Lower leg skin (tissue), 3 donors: Measurements from ENCODE around the gene APOB.

Experiments
- POLR2A ChIP-seq, 2 donors: fragments of 450-650 bp; IDR thresholded peaks; one replicate each; pipeline ENCODE4 v1.6.1; 2016 to 2017; ENCODE audit warnings: antibody characterized with exemption in 2 of 2, mild to moderate bottlenecking in 1 of 2, moderate library complexity in 1 of 2
- TF ChIP-seq, protein P1 (sequence below), 3 donors: fragments of 450-650 bp; IDR thresholded peaks; one replicate each; pipeline ENCODE4 v1.5.1; 2016; ENCODE audit warnings: antibody characterized with exemption in 3 of 3, mild to moderate bottlenecking in 3 of 3, moderate library complexity in 2 of 3

DNA sequence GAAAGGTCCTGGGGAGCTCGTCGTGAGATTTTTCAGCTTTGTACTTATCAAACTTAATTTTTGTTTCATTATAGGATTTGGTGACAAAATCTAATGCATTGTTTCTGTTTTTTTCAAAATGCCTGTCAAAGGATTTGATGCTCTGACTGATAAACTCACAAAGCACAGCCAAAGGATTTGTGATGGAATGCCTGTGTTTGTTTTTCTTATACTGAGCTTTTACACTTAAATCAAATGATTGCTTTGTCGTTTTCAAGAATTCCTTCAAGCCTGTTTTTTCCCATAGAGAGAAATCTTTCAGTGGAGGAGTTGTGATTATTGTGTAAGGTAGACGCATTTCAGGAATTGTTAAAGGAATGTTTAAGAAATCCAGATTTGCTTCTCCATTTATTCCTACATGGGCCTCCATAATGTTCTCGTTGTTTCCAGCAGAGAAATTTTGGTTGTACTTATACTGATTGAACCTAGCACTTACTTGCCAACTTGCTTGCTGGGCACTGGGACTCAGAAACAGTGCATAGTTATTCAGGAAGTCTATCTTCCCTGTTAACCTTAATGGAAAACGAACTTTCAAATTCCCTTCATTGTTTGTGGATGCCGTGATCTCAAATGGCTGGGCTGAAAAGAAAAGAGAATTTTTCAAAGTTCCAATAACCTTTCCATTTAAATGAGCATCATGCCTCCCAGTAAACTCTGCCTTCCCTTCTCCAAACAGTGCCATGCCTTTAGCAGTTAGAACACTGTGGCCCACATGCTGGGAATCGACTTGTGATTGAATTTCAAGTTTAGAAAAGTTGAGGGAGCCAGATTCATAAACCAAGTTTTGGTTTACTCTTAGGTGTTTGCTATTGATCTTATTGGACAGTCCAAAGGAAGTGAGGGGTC, 36.5 kb downstream of the APOB start:
- TF ChIP-seq, protein P1, sequence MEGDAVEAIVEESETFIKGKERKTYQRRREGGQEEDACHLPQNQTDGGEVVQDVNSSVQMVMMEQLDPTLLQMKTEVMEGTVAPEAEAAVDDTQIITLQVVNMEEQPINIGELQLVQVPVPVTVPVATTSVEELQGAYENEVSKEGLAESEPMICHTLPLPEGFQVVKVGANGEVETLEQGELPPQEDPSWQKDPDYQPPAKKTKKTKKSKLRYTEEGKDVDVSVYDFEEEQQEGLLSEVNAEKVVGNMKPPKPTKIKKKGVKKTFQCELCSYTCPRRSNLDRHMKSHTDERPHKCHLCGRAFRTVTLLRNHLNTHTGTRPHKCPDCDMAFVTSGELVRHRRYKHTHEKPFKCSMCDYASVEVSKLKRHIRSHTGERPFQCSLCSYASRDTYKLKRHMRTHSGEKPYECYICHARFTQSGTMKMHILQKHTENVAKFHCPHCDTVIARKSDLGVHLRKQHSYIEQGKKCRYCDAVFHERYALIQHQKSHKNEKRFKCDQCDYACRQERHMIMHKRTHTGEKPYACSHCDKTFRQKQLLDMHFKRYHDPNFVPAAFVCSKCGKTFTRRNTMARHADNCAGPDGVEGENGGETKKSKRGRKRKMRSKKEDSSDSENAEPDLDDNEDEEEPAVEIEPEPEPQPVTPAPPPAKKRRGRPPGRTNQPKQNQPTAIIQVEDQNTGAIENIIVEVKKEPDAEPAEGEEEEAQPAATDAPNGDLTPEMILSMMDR (IDR thresholded peaks at IDR 0.05): no peak
- TF ChIP-seq POLR2A (IDR thresholded peaks at IDR 0.05): no peak
